ENCODE measurements around the gene TUBA1B.

Gene TUBA1B

GRCh38 chr12:49126852-49127763 is 4.1 kb downstream of the TUBA1B start:
- DNase-seq, result no peak

- no peak for DNase-seq
Measured at GRCh38 chr12:49121047-49121696, 10.0 kb downstream of the TUBA1B start.

GRCh38 chr12:49111206-49111605 is 20.0 kb downstream of the TUBA1B start:
- no peak for DNase-seq

- peak; percentile 97 for DNase-seq
Measured at GRCh38 chr12:49110464-49111155, 20.6 kb downstream of the TUBA1B start, which contains the start of gene LMBR1L. LMBR1L (minus strand) TSS chr12:49110847; CDS start chr12:49110555, 292 bp downstream.

GRCh38 chr12:49109641-49110463 is 21.3 kb downstream of the TUBA1B start:
- DNase-seq, result no peak

- no peak for DNase-seq
Measured at GRCh38 chr12:49108958-49109404, 22.2 kb downstream of the TUBA1B start.

- no peak for DNase-seq
Measured at GRCh38 chr12:49105504-49106084, 25.6 kb downstream of the TUBA1B start.

- no peak for DNase-seq
Measured at GRCh38 chr12:49104822-49105221, 26.4 kb downstream of the TUBA1B start.

GRCh38 chr12:49100380-49100779 is 30.8 kb downstream of the TUBA1B start:
- DNase-seq, result no peak

- no peak for DNase-seq
Measured at GRCh38 chr12:49098703-49099102, 32.5 kb downstream of the TUBA1B start.

GRCh38 chr12:49098035-49098451 is 33.2 kb downstream of the TUBA1B start:
- DNase-seq, result no peak

GRCh38 chr12:49097381-49097780 is 33.8 kb downstream of the TUBA1B start:
- DNase-seq, result no peak

GRCh38 chr12:49094975-49095365 is 36.2 kb downstream of the TUBA1B start:
- DNase-seq, result no peak

GRCh38 chr12:49094160-49094974 is 36.8 kb downstream of the TUBA1B start, which contains the start of gene DHH:
DHH (minus strand) TSS chr12:49094801; CDS start chr12:49094512, 289 bp downstream.
- peak; percentile 57 for DNase-seq

- no peak for DNase-seq
Measured at GRCh38 chr12:49093792-49094159, 37.4 kb downstream of the TUBA1B start.

- no peak for DNase-seq
Measured at GRCh38 chr12:49092816-49093406, 38.3 kb downstream of the TUBA1B start.

GRCh38 chr12:49092086-49092815 is 38.9 kb downstream of the TUBA1B start:
- DNase-seq, result no peak

GRCh38 chr12:49091836-49092085 is 39.4 kb downstream of the TUBA1B start:
- DNase-seq, result no peak

GRCh38 chr12:49091056-49091835 is 39.9 kb downstream of the TUBA1B start:
- DNase-seq, result no peak

All from DMS79 (cell line).